Endothelial cell of umbilical vein (primary cell): ENCODE measurements around the gene RNGTT.

Experiments
- EZH2 ChIP-seq: IDR thresholded peaks from 2 replicates; pipeline ENCODE4 v1.6.1; 2012; ENCODE audit warnings: borderline replicate concordance, low read depth, mild to moderate bottlenecking, moderate library complexity, low read length, inconsistent platforms; ENCODE audit not compliant: severe bottlenecking
- TF ChIP-seq, protein P1 (sequence below), 2 donors: IDR thresholded peaks; 1 replicate in 1 of 2; 2 replicates in 1 of 2; pipeline ENCODE4 v1.5.1; 2011; ENCODE audit warnings: low read length in 2 of 2, mild to moderate bottlenecking in 2 of 2, moderate library complexity in 2 of 2, control low read depth in 1 of 2, inconsistent platforms in 1 of 2, low read depth in 1 of 2; ENCODE audit not compliant: insufficient read depth in 1 of 2; ENCODE audit errors: extremely low read depth in 1 of 2

DNA sequence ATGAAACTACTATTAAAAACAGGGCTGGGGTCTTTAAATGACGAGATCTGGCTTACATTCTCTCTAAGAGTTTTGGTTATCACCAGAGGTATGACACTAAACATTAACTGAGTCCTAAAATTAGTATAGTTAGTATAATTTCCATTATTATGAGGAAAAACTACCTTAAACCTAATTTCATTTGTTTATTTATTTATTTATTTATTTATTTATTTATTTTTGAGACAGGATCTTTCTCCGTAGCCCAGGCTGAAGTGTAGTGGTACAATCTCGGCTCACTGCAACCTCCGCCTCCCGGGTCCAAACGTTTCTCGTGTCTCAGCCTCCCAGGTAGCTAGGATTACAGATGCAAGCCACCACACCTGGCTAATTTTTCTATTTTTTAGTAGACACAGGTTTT lies 85.5 kb downstream of the RNGTT start:
- TF ChIP-seq, protein P1, sequence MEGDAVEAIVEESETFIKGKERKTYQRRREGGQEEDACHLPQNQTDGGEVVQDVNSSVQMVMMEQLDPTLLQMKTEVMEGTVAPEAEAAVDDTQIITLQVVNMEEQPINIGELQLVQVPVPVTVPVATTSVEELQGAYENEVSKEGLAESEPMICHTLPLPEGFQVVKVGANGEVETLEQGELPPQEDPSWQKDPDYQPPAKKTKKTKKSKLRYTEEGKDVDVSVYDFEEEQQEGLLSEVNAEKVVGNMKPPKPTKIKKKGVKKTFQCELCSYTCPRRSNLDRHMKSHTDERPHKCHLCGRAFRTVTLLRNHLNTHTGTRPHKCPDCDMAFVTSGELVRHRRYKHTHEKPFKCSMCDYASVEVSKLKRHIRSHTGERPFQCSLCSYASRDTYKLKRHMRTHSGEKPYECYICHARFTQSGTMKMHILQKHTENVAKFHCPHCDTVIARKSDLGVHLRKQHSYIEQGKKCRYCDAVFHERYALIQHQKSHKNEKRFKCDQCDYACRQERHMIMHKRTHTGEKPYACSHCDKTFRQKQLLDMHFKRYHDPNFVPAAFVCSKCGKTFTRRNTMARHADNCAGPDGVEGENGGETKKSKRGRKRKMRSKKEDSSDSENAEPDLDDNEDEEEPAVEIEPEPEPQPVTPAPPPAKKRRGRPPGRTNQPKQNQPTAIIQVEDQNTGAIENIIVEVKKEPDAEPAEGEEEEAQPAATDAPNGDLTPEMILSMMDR (IDR thresholded peaks at IDR 0.05; ENCODE audit: extremely low read depth in 1 of 2, insufficient read depth in 1 of 2, low read depth in 1 of 2, low read length in 2 of 2): no peak
- no peak for TF ChIP-seq EZH2
